Hematopoietic multipotent progenitor cell treated with erythropoietin and hydrocortisone succinate and interleukin-3 and kit ligand, for 6 days (in vitro differentiated cells): Measurements from ENCODE around the gene DNAJC12.
"Not testable (repeated sequence)": the region's sequence is repeated elsewhere in the genome, so short reads cannot be mapped to it uniquely, and the experiment has no call there.

ENCODE experiments used
- DNase-seq: peaks from one replicate; pipeline ENCODE4 v3.0.0-alpha.2; 2015

Gene DNAJC12

GRCh38 chr10:67790534-67791408 lies 47.2 kb downstream of the DNAJC12 start:
- DNase-seq, result peak; percentile 57

DNA sequence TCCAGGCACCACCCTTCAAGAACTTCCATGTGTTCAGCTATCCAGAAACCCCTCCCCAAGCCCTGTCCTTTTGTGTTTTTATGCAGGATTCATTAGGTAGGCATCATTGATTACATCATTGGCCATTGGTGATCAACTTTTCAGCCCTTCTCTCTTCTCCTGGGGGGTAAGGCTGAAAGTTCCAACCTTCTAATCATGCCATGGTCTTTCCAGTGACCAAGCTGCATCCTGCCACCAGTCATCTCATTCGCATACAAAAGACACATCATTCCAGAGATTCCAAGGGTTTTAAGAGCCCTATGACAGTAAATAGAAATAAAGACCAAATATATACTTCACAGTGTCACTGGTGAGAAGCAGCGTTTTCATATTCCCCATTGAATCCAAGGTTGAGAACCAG lies 48.2 kb downstream of the DNAJC12 start:
- no peak for DNase-seq

DNA sequence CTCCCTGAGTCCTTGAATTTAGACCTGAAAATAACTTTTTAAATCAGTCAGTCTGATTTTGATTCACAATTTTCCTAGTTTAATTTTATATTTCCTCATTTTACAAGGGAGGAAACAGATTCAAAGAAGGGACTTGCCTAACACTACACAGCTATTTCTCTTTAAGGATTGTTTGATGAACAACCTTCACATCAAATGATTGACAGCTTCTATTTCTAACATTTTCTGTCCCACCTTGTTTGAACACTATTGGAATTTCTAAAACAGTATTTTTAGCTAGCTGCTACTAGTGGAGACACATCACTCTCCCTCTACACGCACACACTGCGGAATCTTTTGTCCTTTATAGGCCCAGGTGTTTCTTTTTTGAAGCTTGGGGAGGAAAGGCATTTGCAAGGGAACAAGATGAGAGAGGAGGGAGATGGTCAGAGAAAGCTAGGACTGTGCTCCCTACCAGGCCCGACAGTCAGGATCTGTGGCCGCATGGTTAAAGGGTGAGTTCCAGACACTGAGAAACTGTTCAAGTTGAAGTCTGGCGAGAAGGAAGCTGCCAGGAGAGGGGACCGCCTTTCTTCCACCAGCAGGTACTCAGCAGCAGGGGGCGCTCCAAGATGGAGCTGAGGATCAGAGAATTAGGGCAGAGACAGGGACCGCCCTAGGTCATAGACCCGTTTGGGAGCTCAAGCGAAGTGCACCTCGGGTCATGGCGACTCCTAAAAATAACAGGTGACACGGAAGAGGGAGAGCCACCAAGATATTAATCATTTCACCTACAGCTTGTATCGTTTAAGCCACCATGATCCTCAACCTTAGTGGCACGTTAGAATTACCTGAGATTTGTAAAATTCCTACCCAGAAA lies 49.7 kb downstream of the DNAJC12 start:
- peak; percentile 86 for DNase-seq

DNA sequence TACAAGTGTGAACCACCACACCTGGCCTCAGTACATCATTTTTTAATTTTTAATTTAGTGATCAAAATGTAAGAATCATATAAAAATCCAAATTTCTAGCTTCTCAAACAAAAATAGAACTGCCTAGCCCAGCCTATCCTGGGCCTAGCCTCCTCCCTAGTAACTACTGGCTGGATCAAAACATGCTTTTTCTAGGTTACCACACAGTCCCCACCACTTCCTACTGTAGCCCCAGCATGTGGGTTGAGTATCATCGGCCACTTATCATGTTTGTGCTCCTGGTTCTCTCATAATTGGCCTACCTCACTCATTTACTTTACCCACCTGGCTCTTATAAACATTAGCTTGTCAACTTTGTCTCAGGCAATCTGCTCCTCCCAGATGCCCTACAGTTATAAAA lies 52.9 kb downstream of the DNAJC12 start:
- peak; percentile 31 for DNase-seq

- no peak for DNase-seq
Observed at GRCh38 chr10:67784474-67784873, 53.5 kb downstream of the DNAJC12 start.

- no peak for DNase-seq
Observed at GRCh38 chr10:67783606-67784294, 54.2 kb downstream of the DNAJC12 start.

DNA sequence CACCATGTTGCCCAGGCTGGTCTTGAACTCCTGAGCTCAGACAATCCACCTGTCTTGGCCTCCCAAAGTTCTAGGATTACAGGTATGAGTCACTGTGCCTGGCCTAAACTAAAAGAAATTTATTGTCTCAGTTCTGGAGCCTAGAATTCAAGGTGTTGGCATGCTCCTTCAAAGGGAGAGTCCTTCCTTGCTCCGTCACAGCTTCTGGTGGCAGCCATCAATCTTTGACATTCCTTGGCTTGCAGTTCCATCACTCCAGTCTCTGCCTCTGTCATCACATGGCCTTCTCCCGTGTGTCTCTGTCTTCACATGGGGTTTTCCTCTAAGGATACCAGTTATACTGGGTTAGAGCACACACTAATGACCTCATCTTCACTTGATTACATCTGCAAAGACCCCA lies 55.5 kb downstream of the DNAJC12 start:
- DNase-seq, result no peak

GRCh38 chr10:67780759-67781538 lies 57.0 kb downstream of the DNAJC12 start:
- DNase-seq, result no peak

DNA sequence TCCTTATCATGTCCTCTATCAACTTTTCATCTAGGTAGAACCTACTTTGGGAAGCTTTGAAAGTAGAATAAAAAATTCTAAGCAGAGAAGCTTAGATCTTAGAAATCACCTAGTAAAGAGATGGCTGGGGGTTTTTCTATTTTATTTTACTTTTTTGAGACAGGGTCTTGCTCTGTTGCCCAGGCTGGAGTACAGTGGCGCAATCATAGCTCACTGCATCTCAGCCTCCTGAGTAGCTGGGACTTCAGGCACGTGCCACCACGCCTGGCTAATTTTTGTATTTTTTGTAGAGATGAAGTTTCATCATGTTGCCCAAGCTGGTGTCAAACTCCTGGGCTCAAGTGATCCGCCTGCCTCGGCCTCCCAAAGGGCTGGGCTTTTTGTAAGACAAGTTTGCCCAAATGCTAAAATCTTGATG lies 57.8 kb downstream of the DNAJC12 start:
- not testable (repeated sequence) for DNase-seq

DNA sequence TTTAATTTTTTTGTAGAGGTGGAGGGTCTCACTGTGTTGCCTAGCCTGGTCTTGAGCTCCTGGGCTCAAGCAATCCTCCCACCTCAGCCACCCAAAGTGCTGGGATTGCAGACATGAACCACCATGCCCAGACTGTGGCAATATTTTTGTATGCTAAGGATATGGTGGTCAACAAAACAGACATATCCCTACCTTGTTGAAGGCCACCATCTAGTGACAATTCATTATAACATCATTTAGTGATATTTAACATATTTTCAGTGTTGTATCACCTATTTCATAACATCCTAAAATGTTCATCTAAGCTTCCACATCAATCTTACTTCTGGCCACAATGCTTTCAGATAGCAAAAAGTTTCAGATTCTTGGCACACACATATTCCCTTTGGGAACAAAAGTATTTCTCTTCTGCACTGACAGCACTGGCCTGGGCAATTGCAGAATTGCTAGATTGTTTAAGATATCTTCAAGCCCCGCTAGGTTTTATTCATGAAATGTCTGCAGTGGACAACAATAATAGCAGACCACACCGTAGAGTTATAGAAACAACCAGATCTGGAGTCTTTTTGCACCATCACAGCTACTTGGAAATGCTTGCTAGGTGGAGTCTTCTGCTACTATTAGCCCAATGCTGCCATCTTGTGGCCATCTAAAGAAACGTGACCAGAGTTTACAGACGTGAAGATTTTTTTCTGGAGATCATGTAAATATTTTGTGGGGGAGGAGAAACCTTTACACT lies 58.4 kb downstream of the DNAJC12 start:
- DNase-seq, result peak; percentile 93

DNA sequence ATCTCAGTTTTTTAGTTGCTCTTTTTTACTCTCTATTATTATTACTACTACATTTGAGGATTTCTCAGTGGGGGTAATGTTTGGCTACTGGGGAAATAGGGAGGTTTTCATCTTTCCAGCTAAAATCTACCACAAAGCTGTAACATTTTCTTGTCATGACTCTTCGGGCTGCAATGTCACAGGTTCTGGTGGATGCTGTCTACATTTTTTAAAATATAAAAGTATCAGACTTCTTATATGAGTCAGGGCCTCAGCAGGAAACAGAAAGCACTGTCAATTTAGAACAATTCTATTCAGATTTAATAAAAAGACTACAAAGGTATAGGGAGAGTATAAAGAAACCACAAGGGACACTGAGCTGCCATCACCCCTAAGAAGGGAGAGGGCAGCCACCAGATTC lies 61.6 kb downstream of the DNAJC12 start:
- DNase-seq, result no peak

- DNase-seq, result no peak
Observed at GRCh38 chr10:67775279-67775678, 62.7 kb downstream of the DNAJC12 start.

DNA sequence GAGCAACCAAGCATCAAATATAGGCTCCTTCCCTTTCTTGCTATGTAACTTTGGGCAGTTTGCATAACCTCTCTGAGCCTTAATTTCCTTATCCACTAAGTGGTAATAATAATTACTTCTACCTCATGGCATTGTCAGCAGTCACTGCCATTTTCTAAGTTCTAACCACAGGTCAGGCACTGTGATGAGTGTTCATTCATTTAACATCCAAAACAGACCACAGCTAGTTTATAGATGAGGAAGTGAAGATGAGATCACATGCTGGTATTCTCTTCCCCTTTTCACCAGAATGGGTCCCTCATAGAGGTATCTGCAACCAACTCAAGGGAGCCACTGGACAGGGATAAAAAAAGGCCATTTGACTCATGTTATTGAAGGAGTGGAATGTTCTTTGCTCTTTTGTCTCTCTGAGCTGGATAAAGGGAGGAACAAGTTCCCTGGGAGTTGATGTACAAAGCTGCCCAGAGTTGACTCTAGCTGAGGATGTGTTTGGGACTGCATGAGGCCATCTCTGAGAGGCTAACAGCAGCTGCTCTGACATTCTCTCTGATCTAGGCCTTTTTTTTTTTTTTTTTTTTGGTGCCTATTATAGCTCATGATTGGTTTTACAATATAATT lies 65.0 kb downstream of the DNAJC12 start:
- peak; percentile 67 for DNase-seq

DNA sequence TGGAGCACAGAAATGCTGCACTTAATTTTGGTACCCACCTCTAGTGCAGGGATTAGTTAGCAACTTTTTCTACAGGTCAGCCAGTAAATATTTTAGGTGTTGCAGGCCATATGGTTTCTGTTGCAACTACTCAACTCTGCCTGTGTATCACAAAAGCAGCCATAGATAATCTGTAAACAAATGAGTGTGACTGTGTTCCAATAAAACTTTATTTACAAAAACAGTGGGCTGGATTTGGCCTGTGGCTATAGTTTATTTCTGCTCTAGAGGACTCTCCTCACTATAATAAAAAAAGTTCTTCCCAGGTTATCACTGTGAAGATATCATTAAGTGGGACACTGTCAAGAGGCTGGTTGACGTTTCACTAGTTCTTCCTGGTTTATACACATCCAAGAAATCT lies 65.8 kb downstream of the DNAJC12 start:
- no peak for DNase-seq

DNA sequence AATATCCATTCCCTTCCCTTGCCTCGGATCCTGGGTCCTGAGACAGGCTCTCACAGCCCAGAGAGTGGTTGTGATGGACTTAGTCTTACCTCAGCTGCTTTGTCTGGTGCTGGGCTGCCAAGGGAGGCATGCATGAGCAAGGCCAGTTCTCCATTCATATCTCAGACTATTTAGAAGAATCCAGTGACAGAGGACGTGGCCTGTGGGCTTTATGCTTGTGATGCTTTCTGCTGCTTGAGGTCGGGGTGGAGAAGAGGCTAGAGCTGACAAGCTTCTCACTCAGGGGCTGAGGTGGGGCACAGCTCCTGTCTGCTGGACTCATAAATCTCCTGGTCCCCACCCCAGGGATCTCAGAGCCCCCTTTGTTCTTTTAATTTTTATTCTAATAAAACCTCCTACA lies 66.8 kb downstream of the DNAJC12 start:
- DNase-seq, result no peak

- DNase-seq, result no peak
Observed at GRCh38 chr10:67770537-67770936, 67.5 kb downstream of the DNAJC12 start.

GRCh38 chr10:67767244-67767643 lies 70.7 kb downstream of the DNAJC12 start:
- no peak for DNase-seq

- DNase-seq, result peak; percentile 97
Observed at GRCh38 chr10:67764012-67764822, 73.8 kb downstream of the DNAJC12 start.

- DNase-seq, result peak; percentile 89
Observed at GRCh38 chr10:67763499-67764011, 74.4 kb downstream of the DNAJC12 start.

- DNase-seq, result not testable (repeated sequence)
Observed at GRCh38 chr10:67762567-67762966, 75.4 kb downstream of the DNAJC12 start.
